Activated CD8-positive, alpha-beta T cell treated with anti-CD3 and anti-CD28 coated beads for 36 hours (primary cell): Measurements from ENCODE around the gene RPS6KA3. TPM values are rescaled to one million over a fixed set of nuclear protein-coding genes. Genes with fewer than 3 reads are reported as not detected.

ENCODE experiments used
- ATAC-seq: fragments of 200-7000 bp; cut with Tn5 transposase; one replicate; pipeline ENCODE4 v1.10.0; 2021; ENCODE audit warnings: mild to moderate bottlenecking, moderate library complexity
- CTCF ChIA-PET: fragments of 350-600 bp; sonication (Branson Sonifier 250); formaldehyde crosslinking; loops from one replicate; lab custom pipeline; 2021; ENCODE audit warnings: antibody characterized with exemption; lab: Charles Lee
- POLR2A ChIA-PET: fragments of 350-600 bp; sonication (Branson Sonifier 250); formaldehyde crosslinking; loops from one replicate; lab custom pipeline; 2021; ENCODE audit warnings: antibody characterized with exemption; lab: Charles Lee
- DNase-seq: peaks from one replicate; pipeline ENCODE4 v3.0.0-alpha.2; 2020
- H3K27ac Mint-ChIP-seq: one replicate; pipeline ENCODE4 v1.8.0; 2021; ENCODE audit warnings: mild to moderate bottlenecking, mixed read lengths
- H3K27me3 Mint-ChIP-seq: one replicate; pipeline ENCODE4 v1.8.0; 2021; ENCODE audit warnings: mixed read lengths
- H3K36me3 Mint-ChIP-seq: one replicate; pipeline ENCODE4 v1.8.0; 2021; ENCODE audit warnings: low read depth, mixed read lengths
- H3K4me1 Mint-ChIP-seq: one replicate; pipeline ENCODE4 v1.8.0; 2021; ENCODE audit warnings: low read depth, mixed read lengths
- H3K4me3 Mint-ChIP-seq: one replicate; pipeline ENCODE4 v1.8.0; 2021; ENCODE audit warnings: mild to moderate bottlenecking, moderate library complexity, mixed read lengths
- H3K9me3 Mint-ChIP-seq: one replicate; pipeline ENCODE4 v1.8.0; 2021; ENCODE audit warnings: mixed read lengths
- CTCF ChIP-seq: fragments of 200-600 bp; IDR thresholded peaks from one replicate; pipeline ENCODE4 v1.8.0; 2022; ENCODE audit warnings: antibody characterized with exemption, mild to moderate bottlenecking
- intact Hi-C: fragments of 100-400 bp; cut with micrococcal nuclease; formaldehyde crosslinking; loops from one replicate; pipeline ENCODE4 v1.10.0; 2022
- total RNA-seq, 2 experiments: library from RNA; stranded (reverse); gene quantifications; one replicate each; pipeline ENCODE4 v1.2.3, GENCODE V29; 2021

The RPS6KA3 gene
- total RNA-seq, 2 experiments from 2014 or later: 52.6 to 56.9 TPM

GRCh38 chrX:20116577-20117240 is 150.0 kb downstream of the RPS6KA3 start, which contains the start of gene MAP7D2:
Gene MAP7D2, minus strand, starts transcription at chrX:20116907. Its CDS starts 28 bp downstream, at chrX:20116879.
- Mint-ChIP-seq H3K27me3 (peaks cover 13% of the 10 kb centered on the region), H3K4me1 (peaks cover 2% of the 10 kb centered on the region), H3K27ac (no peak within 1 kb of the TSS), H3K4me3 (peak within 1 kb of the TSS; percentile 48), H3K9me3 (no peaks in the 10 kb centered on the region), H3K36me3 (no peaks in the 10 kb centered on the region)
- ChIA-PET CTCF (no interaction called here), POLR2A (no interaction called here)
- intact Hi-C loops: no loop called here
- DNase-seq (no peak), ATAC-seq (peak; percentile 20)
- no peak for TF ChIP-seq CTCF

- Mint-ChIP-seq H3K27ac (no peak overlapping the region), H3K27me3 (peaks cover 13% of the 10 kb centered on the region), H3K36me3 (no peaks in the 10 kb centered on the region), H3K4me3 (peak overlapping the region; percentile 48), H3K4me1 (peaks cover 2% of the 10 kb centered on the region), H3K9me3 (no peaks in the 10 kb centered on the region)
- intact Hi-C loops: no loop called here
- ATAC-seq (no peak), DNase-seq (no peak)
- POLR2A ChIA-PET: no interaction called here
- CTCF ChIA-PET: interaction anchor here (0.9 kb wide), 1 partner anchor 744 kb away, joined by 4 read pairs; no protein-coding TSS in a partner anchor
- no peak for TF ChIP-seq CTCF
Measured at GRCh38 chrX:20116087-20116576, 150.6 kb downstream of the RPS6KA3 start.

GRCh38 chrX:20112022-20112774 is 154.5 kb downstream of the RPS6KA3 start:
- Mint-ChIP-seq H3K4me1 (peaks cover 2% of the 10 kb centered on the region), H3K9me3 (no peaks in the 10 kb centered on the region), H3K4me3 (no peak overlapping the region), H3K36me3 (no peaks in the 10 kb centered on the region), H3K27me3 (peaks cover 12% of the 10 kb centered on the region), H3K27ac (no peak overlapping the region)
- intact Hi-C loops: no loop called here
- ATAC-seq (no peak), DNase-seq (no peak)
- TF ChIP-seq CTCF: no peak
- ChIA-PET POLR2A (no interaction called here), CTCF (no interaction called here)

GRCh38 chrX:20111271-20111670 is 155.4 kb downstream of the RPS6KA3 start:
- POLR2A ChIA-PET: no interaction called here
- intact Hi-C loops: no loop called here

More at GRCh38 chrX:20111271-20111670, 155.4 kb downstream of the RPS6KA3 start:
- CTCF ChIA-PET: no interaction called here
- H3K4me1 Mint-ChIP-seq: peaks cover 2% of the 10 kb centered on the region
- no peak for TF ChIP-seq CTCF
- H3K9me3 Mint-ChIP-seq: no peaks in the 10 kb centered on the region
- no peaks in the 10 kb centered on the region for H3K36me3 Mint-ChIP-seq
- DNase-seq (no peak), ATAC-seq (no peak)
- H3K27me3 Mint-ChIP-seq: peaks cover 9% of the 10 kb centered on the region
- no peak overlapping the region for H3K4me3 Mint-ChIP-seq
- H3K27ac Mint-ChIP-seq: no peak overlapping the region
